Panc1 (cell line): ENCODE results near the gene TRERF1.

Source experiments
- POLR2AphosphoS5 ChIP-seq: IDR thresholded peaks from 2 replicates; pipeline ENCODE4 v1.6.1; 2012; ENCODE audit warnings: mild to moderate bottlenecking, low read depth, low read length, moderate library complexity
- TF ChIP-seq, protein P1 (sequence below): fragments of 450-650 bp; IDR thresholded peaks from 2 replicates; pipeline ENCODE4 v1.5.1; 2017; ENCODE audit warnings: mild to moderate bottlenecking

DNA sequence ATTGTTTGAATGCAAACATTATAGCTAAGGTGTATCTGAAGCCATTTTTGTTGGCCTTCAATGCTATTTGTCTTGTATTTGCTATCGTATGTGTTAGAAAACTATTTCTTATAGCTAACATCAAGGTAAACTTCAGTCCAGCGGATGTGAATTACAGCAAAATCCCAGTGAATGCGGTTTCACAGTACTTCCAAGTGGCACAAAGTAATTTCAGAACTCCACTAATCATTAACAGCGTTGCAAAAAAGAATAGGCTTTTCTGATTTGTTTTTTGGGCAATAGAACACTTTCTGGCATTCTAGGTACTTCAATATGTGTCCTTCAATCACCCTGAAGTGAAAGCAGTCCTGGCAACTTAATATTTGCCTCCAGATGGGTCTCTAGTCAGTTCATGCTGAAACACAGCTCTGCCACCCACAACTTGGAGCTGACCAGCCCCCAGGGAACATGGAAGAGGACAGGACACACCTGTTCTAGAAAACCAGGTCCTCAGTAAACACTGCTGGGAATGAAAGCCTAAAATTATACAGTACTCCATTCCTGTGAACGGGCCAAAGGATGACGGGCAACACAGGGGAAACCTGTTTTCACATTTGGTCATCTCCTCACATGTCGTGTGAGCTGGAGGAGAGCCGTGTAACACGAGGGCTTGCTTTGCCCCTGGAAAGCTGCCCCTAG is 224.4 kb downstream of the TRERF1 start:
- TF ChIP-seq, protein P1, sequence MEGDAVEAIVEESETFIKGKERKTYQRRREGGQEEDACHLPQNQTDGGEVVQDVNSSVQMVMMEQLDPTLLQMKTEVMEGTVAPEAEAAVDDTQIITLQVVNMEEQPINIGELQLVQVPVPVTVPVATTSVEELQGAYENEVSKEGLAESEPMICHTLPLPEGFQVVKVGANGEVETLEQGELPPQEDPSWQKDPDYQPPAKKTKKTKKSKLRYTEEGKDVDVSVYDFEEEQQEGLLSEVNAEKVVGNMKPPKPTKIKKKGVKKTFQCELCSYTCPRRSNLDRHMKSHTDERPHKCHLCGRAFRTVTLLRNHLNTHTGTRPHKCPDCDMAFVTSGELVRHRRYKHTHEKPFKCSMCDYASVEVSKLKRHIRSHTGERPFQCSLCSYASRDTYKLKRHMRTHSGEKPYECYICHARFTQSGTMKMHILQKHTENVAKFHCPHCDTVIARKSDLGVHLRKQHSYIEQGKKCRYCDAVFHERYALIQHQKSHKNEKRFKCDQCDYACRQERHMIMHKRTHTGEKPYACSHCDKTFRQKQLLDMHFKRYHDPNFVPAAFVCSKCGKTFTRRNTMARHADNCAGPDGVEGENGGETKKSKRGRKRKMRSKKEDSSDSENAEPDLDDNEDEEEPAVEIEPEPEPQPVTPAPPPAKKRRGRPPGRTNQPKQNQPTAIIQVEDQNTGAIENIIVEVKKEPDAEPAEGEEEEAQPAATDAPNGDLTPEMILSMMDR = no peak
- TF ChIP-seq POLR2AphosphoS5 = no peak
